HG02840 (cell line): ENCODE results near the gene ARID4B.
"Not testable (repeated sequence)": the region's sequence is repeated elsewhere in the genome, so short reads cannot be mapped to it uniquely, and the experiment has no call there.

ENCODE experiments used
- ATAC-seq: cut with Tn5 transposase; IDR thresholded peaks from one replicate; pipeline ENCODE4 v1.9.1; 2021; ENCODE audit warnings: mild to moderate bottlenecking, moderate library complexity, moderate number of reproducible peaks; ENCODE audit not compliant: unreplicated experiment, low FRiP score

Gene ARID4B

DNA sequence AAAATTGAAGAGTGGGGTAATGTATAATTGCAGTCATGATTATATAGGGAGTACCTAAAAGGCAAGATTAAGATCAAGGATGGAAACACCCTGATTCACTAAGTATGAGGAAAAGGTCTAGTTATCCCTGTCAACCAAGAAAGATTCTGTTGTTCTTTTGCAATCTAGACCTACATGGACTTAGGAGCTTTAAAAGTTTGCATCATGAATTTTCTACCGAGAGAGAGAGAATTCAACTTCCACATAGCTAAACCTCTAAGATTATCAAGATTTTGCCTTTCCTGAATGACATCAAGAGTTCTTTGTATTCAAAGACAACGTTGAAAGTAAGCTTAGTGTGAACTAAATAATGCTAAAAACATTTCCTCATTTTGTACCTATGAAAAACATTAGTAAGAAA is 88.1 kb downstream of the ARID4B start:
- ATAC-seq: no peak

DNA sequence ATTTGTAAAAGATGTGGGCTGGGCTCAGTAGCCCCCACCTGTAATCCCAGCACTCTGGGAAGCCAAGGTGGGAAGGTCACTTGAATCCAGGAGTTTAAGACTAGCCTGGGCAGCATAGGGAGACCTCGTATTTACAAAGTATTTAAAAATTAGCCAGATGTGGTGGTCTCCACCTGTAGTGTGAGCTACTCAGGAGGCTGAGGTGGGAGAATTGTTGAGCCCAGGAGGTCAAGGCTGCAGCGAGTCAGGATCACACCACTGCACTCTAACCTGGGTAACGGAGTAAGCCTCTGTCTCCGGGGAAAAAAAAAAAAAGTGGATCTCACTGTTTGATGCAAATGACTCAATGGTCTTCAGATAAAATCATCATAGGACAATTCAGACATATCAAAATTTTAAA is 89.4 kb downstream of the ARID4B start:
- no peak for ATAC-seq

DNA sequence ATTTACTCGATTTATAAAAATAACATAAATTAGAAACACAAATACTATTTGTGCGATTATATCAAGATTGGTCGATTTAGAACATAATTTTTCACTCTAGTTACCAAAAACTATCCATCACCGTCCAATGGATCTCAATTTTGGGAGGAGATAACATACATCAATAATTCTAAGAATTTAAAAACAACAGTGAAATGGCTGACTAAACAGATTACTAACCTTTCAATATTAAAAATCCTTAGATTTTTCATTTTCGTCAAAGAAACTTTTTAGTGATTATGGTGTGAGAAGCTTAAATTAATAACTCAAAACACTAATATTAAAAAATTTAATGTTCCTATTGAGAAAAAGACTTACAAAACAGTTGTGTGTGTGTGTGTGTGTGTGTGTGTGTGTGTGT is 91.9 kb downstream of the ARID4B start:
- ATAC-seq: no peak

DNA sequence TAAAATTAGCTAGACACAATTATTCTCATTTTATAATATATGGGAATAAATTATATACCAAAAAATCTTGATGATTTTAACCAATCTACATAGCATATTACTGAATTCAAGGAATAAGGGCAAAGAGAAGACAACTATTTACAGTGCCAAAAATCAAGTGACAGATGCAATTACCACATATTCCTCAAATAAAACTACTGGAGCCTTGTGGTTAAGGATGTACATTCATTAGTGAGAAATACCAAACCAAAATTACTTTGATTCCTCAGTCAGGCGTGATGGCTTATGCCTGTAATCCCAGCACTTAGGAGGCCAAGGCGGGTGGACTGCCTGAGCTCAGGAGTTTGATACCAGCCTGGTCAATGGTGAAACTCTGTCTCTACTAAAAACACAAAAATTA is 98.1 kb downstream of the ARID4B start:
- no peak for ATAC-seq

DNA sequence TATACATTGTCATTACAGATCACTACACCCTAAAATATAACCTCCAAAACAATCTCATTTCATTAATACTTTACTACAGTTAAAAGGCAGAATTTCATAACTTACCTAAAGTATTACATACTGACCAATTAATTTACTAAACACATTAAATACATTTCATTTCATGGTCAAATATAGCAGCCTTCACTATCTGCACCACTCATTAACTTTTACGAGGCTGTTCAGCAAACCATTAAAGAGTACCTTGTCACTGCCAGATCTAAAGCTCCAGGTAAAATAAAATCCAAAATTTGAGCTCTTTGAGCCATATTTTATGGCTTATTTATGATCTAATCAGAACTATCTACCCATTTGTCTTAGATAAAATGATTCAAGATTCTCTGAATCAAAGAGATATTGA is 100.6 kb downstream of the ARID4B start:
- no peak for ATAC-seq

DNA sequence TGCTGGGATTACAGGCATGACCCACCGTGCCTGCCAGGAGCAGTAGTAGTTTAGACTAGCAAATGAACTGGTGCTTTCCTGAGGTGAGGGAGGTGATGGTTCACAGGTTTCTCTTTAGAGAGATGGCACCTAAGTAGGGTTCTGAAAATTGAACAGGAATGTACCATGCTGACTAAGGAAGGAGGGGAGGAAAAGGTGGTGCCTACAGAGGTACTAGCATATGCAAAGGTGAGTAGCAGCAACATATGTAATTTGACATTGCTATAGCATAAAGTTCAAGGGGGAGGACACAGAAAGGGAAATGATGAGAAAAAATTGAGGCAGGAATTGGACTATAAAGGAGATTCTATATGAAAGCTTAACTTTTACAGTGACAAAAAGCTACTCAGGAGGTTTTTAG is 101.0 kb downstream of the ARID4B start:
- no peak for ATAC-seq

DNA sequence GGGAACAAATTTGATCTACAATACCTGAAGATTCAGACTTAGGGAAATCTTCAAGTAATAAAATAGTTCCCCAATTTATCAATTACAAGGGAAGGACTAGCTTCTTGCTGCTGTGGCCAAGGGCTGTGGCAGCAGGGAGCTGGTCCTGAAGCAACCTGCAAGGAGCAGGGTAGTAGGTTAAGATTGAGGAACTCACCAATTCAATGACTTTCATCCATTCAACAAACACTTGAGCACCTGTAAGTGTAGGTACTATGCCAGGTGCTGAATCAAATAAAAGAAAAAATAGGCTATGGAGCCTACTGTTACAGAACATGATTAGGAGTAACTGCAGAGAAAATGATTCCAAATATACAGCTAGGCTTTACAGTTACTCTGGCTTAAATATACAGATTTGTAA is 102.7 kb downstream of the ARID4B start:
- ATAC-seq: no peak

DNA sequence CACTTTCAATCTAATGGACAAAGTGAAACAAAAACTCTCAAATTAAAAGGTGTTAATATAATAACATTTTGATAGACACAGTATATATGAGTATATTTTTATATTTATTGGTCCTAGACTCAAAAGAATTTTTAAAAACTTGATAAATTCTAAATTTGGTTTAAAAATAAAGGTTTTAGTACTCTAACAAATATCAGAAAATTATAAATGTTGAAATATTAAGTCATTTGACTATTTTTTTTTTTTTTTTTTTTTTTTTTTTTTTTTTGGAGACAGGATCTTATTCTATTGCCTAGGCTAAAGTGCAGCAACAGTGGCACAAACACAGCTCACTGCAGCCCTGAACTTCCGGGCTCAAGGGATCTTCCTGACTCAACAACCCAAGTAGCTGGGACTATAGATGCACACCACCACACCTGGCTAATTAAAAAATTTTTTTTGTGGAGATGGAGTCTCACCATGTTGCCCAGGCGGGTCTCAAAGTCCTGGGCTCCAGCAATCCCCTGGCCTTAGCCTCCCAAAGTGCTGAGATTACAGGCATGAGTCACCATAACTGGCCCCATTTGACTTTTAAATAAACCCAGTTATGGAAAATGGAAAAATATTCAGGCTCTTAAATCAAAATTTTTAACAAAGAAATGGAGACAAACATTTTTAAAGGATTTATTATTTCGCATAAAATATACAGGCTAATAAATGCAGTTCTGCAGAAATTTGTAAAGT is 106.2 kb downstream of the ARID4B start:
- no peak for ATAC-seq

DNA sequence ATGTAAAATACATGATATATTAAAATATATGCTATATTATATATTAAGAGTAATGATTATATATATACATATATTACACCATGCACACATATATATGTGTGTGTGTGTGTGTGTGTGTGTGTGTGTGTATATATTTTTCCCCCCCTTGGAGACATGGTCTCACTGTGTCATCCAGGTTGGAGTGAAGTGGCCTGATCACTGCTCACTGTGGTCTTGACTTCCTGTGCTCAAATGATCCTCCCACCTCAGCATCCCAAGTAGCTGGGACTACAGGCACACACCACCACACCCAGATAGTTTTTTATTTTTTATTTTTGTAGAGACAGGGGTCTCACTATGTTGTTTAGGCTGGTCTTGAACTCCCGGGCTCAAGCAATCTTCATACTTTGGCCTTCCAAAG is 112.5 kb downstream of the ARID4B start:
- no peak for ATAC-seq

DNA sequence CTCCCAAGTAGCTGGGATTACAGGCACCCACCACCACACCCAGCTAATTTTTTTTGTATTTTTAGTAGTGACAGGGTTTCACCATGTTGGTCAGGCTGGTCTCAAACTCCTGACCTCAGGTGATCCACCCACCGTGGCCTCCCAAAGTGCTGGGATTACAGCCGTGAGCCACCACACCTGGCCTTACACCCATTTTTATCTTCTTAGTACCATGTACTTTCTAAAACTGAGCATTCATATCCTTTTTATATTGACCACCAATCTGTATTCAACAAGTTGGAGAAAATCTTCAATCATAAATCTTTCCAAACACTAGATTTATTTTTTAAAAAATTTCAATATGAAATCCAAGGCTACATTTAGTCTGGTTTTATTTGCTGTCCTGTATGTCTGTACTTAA is 113.0 kb downstream of the ARID4B start:
- ATAC-seq: not testable (repeated sequence)

DNA sequence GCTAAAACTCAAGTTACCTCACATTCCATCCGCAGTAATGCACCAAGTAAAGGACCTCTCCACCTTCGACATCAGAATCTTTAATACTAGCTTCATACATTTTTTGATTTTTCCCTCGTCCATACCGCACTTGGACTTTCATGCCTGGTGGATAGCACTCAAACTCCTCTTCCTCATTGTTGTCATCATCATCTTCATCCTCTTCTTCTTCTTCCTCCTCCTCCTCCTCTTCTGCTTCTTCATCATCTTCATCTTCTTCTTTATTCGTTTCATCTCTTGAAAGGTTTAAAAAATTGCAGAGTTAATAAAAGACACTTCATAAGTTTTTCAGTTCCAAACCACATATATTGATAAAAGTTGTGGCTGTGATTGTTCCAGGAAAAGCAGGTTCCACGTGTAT is 114.2 kb downstream of the ARID4B start:
- no peak for ATAC-seq

DNA sequence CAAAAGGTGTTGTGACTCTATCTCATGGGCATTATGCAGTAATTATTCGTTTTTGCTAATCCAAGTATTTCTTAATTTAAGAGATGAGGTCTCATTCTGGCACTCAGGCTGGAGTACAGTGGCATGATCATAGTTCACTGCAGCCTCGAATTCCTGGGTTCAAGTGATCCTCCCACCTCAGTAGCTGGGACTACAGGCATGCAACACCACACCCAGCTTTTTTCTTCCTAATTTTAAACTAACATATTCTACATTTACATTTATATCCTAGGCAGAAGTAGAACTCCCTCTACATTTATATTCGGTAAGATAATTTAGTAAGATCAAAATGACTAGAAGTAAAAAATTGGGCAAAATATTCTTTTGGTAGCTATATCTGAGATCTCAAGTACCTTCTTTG is 116.5 kb downstream of the ARID4B start:
- no peak for ATAC-seq

DNA sequence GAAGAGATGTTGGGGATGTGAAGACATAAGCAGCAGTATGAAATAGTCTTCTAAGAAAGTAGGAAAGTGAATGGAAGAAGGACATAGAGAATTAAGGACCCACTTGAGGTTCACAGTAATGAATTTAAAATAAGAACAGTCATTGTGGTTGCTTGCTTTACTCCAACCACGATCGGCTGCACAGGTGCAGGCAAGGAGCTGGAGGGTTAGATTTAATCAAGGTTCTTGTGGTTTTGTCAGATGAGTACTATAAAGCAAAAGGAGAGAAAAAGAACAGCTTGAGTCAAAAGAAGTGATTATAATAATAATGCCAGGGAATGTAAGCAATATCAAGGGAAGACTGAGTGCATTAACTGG is 120.8 kb downstream of the ARID4B start:
- ATAC-seq: no peak

DNA sequence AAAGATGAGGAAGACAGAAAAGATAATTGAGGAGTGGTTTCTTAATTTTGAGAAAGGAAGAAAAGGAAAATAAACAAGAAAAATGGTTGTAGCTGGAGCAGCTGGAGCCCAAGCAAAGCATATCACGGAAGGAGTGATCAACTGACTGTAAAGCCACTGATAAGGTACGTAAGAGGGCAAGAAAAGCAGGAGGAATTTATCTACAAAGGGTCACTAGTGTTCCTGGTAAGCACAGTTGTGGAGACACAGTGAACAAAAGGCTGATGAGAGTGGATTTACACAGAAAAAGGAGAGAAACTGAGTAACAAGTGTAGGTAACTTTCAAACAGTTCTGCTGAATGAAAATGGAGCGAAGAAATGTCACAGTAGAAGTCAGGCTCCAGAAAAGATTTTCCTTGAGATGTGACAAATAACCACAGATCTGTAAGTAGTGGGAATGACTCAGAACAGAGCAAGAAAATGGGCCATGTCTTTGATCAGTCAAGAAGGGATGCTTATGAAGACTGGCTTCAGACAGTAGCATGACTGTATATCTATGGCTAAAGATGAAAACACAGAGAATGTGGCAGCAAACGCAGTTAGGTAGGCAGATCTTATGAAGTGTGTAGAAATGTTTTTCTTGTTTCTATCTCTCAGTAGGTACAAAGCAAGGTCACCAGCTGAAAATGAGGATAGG is 121.3 kb downstream of the ARID4B start:
- ATAC-seq: no peak

DNA sequence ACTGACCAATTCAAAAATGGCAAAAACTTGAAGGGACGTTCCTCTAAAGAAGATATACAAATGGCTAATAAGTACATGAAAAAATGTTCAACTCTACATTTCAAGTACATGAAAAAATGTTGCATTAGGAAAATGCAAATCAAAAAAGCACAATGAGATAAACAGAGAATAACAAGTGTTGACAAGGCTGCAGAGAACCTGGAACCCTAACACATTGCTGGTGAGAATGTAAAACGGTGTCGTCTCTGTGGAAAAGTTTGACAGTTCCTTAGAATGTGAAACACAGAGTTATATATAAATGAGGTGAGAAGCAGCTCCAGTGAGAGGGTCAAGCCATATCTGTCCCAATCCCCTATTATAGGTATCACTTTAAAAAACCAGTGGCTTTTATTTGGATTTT is 122.3 kb downstream of the ARID4B start:
- no peak for ATAC-seq

DNA sequence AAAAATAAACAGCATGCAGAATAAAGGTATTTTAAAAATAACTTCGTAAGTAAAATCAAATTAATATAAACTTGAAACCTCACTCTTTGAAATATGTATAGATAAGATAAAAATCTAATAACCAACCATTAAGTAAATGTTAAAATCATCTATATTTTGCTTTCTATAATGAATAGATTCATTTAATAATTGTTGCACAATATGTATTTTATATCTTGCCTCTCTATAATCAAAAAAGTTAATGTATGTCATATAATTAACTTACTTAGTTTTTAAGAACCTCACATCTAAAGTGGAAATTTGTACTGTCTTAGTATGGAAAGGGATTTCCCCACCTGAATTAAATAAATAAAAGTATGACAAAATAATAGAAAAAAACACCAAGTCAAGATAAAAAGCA is 124.6 kb downstream of the ARID4B start:
- no peak for ATAC-seq

DNA sequence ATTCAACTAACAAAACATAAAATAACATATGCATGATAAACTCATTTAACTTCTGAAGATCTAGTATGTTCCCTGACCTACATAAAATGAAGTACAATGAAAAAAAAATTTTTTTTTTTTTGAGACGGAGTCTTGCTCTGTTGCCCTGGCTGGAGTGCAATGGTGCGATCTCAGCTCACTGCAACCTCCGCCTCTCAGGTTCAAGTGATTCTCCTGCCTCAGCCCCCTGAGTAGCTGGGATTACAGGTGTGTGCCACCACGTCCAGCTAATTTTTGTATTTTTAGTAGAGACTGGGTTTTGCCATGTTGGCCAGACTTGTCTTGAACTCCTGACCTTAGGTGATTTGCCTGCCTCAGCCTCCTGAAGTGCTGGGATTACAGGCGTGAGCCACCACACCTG is 125.5 kb downstream of the ARID4B start:
- not testable (repeated sequence) for ATAC-seq

DNA sequence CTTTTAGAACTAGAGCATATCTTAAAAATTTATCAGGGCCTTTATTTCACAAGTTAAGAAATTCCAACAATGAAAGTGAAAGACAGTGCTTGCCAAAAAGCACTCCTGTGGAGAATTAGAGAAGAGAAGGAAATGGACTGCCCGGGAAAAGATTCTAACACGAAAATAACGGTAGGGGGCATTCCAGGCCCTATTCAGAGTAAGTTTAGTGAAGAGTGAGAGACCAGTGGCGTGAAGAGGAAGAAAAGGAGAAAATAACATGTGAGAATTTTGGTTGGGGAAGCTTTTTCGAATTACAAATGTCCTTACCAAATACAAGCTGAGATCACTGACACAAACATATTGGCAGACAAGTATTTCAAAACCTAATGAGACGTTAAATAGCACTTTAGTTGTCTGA is 128.5 kb downstream of the ARID4B start:
- ATAC-seq: no peak

DNA sequence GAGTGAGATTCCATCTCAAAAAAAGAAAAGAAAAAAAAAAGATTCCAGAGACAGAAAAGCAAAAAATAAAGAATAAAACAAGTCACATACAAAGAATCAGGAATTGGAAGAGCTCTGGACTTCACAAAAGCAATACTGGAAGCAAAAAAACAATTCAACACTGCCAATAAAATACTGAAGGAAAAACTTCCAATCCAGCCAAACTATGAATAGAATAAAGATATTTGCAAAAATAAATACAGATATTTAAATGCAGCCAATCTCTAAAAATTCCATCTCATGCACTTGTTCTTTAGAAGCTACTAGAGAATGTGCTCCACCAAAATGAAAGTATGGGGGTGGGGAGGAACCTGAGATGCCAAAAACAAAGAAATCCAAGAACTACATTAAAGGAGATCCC is 137.5 kb downstream of the ARID4B start:
- no peak for ATAC-seq

DNA sequence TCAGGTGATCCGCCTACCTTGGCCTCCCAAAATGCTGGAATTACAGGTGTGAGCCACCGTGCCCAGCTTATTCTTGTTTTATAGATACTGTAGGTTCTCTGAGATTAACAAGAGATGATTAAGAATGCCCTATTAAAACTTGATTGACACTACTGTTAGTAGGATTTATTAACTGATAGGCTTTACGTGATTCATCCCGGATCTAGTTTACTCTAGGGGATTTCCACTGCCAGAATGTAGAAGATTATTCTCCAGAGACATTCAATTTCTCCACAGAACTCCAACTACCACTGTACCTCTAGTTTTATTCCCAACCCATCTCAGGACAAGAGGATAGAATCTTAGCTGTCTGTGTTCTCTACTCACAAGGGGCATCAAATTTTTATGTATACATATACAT is 140.7 kb downstream of the ARID4B start:
- ATAC-seq: no peak

DNA sequence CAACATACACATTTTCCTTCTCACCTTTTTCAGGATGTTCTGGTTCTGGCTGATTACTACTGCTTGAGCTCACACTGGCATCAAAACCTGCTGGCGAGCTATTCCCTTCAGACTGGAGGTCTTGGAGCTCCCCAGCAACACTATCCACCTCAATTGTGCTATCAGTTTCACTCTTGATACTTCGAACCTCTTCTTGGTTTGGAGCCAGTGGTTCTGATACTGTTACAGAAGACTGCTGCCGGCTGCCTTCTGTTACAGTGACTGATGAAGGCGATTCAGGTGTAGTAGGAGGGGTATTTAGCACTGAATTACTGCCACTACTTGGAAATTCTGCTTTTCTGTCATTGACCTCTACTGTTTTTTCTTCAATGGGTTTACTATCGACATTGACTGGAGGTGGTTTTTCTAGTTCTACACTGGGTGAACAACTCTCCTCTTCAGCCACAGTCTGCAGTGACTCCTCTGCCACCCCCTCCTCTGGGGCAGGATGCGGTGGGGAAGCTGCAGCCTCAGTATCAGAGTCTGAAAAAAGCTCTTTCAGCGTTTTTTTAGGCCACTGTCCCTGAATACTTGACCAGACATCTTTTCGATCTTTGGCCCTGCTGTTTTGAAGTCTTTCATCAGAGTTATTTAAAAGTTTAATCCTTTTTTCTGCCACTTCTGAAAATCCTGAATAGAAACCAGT is 146.3 kb downstream of the ARID4B start:
- ATAC-seq: no peak

DNA sequence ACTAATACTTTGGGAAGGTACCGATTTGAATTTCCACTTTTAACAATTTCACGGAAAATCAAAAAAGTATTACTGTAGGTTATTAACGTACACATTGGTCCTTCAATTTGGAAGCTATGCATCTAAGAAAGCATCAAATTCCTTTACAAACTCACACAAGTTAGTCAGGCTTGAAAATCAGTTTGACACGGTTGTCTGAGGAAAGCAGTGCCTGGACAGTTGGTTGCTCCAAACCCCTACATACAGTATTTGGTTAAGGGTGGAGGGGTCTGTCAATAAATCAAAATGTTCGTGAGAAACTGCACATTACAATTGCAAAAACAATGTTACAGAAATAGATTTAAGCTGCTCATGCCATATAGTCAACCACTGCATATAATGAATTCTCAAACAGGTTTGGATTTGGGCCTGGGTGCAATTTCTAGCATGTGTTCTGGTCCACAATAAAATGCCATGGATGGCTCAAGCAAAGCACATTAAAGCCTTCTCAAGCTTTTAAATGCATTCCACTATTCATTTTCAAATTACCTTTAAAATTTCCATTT is 147.0 kb downstream of the ARID4B start:
- no peak for ATAC-seq
